ELR (cell line): ENCODE data around the gene ARL8A.
A peak's percentile ranks its signal among the peaks of the same experiment; 100 is the strongest.
"Not testable (repeated sequence)": the region's sequence is repeated elsewhere in the genome, so short reads cannot be mapped to it uniquely, and the experiment has no call there.

Source experiments
- DNase-seq: peaks from one replicate; pipeline ENCODE4 v3.0.0-alpha.2; 2015; ENCODE audit warnings: low read depth

The ARL8A gene

DNA sequence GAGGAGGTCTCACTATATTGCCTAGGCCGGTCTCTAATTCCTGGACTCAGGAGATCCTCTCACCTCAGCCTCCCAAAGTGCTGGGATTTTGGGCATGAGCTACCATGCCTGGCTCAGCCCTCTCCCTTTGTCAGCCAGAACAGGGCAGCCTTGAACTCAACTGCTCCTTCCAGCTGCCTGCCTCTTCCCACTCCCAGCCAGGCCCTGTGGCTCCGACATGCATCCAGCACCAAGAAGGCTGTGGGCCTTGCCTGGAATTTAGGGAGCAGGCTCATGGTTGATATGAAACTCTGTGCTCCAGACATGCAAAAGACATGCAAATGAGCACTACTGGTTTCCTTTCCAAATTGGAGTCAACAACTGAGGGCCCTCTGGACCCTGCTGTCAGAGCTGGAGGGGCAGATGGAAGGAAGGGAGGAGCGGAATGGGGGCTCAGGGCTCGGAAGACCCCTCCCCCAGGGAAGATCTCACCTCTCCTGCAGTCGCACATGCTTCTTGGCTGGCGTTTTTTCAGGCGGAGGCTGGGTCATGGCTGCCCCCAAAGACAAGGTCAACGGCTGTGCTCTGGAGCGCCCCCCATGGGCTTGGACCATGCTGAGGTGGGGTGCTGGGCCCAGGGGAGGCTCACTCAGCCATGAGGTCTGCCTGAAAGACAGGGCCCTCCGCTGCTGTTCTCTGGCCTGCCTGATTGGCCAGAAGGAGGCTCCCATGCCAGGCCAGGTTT, 14.4 kb upstream of the ARL8A start:
- DNase-seq: no peak

DNA sequence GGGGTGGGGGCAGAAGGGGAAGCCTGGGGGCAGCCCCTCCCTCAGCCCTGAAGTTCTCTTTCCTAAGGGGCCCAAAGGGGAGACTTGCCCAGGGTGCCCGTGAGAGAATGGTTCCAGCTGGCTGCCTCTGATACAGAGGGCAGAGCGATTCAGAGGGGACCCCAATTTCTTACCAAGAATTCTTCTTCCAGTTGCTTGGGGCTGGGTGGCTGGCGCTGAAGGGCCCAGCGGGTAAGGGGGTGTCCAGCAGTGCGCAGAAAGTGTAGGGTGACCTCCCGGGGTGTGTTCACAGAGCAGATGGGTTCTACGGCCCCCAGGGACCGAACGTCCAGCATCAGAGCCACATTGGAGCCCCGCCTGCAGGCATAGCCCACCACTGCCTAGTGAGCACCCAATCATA, 13.4 kb upstream of the ARL8A start:
- no peak for DNase-seq

DNA sequence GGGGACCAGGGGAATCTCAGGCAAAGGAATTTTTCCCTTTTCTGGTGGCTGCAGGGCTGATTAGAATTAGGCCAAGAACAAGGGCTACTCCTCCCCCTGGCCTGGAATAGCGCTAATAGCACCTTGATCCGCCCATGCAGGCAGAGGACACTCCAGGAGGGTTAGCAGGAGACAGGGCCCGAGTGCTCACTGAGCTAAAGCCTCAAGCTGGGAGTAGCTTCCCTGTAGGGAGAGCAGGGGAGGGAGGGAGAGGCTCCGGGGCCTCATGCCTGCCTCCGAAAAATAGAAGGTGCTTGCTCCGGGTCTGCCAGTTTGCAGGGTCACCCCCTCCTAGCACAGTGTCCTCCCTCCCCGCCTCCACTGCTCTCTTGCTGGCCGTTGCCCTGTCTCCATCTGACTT, 12.1 kb upstream of the ARL8A start:
- no peak for DNase-seq

DNA sequence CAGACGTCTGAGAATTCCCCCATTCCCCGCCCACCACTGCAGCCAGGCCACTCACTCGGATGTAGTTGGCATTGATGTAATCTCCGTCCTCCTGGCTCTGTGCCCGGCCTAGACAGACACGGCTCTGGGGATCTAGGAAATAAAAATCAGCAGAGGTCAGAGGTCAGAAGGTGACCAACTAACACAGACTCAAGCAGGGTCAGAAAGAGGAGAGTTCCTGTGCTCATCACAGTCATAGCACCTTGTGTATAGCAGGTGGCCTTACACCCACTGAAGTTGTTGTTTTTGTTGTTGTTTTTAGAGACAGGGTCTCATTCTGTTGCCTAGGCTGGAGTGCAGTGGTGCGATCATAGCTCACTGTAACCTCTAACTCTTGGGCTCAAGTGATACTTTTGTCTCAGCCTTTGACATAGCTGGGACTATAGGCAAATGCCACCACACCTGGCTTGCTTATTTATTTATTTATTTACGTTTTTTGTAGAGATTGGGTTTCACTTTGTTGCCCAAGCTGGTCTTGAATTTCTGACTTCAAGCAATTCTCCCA, 11.0 kb upstream of the ARL8A start:
- peak; percentile 52 for DNase-seq

DNA sequence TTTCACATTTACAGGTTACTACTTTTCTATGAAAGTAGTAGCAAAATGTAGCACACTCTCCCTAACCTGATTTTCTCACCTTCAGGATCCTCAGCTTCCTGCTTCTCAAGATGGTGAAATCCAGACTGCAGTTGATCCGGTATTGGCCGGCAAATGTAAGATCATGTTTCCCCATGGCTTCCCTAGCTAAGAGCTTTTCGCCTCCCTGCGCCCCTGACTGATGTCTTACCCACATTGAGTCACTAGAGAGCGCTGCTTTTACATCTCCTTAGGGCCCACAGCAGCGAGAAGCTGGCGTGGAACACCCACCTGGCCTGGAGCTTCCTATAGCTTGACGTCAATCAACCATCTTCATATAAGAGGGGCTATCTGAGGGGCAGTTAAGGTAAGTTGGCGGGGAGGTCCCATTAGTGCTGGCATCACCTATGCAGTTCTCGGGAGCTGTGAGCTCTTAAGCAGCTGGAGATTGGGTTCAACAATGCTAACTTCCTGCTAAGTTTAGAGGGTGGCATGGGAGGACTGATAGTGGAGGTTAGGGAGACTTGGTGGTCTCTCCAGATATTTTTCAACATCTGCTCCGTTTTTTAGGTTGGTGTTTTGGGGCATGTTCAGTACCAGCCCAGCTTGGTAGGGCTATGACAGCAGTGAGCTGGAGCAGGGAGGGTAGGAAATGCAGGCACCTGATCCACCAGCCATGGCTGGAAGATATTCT, 10.4 kb upstream of the ARL8A start:
- DNase-seq: peak; percentile 71

DNA sequence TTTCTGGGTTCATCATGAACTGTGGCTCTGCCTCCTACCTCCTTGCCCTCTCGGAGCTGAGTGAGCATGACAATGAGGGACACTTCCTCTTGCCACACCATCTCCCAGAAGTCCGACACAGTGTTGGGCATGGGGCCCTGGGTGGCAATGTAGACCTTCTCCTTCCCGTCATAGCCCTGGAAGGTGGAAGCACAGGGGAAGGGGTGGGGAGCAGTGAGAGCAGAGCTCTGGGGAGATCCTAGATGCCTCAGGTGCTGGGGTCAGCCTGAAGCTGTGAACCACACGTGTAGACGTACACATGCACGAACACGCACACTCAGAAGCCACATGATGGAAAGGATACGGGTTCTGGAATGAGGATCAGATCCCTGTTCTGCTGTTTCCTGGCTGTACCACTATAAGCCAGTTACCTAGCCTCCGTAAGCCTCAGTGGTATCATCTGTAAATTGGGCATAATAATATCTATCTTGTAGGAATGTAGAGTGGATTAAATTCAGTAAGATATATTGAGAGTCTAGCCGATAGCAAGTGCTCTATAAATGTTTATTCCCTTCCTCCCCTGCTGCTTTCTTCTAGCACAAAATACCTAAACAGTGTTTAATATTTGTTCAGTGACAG, 9.7 kb upstream of the ARL8A start:
- no peak for DNase-seq

DNA sequence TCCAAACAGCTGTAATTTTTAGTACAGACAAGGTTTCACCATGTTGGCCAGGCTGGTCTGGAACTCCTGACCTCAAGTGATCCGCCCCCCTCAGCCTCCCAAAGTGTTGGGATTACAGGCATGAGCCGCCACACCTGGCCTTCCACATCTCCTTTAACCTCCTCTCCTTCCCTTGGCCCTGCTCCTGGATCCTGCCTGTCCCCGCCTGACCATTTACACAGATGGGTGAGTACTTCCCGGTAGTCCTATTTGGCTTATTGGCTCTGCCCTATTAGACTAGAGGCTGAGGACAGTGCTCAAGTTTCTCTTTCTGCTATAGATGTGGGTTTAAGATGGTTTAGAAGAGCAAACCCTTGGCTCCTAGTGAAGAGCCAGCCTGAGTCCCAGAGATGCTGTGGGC, 8.7 kb upstream of the ARL8A start:
- DNase-seq: no peak

DNA sequence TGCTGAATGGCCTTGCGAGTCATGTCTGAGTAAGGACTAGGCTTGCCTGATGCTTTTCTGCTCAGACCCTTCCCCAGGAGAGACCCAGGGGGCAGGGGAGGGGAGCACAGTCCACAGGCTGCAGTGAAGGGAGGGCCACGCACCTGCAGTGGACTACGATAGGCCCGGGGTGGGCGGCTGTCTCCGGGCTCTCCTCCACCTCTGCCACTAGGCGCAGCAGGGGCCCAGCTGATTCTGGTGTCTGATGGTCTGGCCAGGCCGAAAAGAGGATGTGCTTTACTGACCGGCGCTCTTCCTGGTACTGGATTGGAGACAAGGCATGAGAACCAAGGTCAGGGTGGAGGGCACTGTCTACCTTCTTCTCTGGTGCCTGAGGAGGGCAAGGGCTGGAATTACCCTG, 7.9 kb upstream of the ARL8A start:
- DNase-seq: no peak

DNA sequence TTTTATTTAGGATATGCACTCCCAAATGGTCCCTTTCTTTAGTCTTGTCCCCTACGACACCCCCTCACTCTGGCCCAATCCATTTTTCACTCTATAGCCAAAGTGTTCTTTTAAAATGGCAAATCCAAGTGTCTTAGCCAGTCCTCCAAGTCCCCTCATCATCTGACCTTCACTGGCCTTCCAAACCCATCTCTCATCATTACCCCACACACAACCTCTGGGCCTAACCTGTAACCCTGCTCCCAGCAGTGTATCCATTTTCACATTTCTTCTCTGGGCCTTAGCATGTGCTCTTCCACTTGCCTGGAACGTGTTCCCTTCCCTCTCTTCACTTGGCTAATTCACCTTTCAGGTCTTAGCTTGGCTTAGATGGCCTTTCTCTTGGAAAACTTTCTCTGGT, 6.5 kb upstream of the ARL8A start:
- DNase-seq: no peak

DNA sequence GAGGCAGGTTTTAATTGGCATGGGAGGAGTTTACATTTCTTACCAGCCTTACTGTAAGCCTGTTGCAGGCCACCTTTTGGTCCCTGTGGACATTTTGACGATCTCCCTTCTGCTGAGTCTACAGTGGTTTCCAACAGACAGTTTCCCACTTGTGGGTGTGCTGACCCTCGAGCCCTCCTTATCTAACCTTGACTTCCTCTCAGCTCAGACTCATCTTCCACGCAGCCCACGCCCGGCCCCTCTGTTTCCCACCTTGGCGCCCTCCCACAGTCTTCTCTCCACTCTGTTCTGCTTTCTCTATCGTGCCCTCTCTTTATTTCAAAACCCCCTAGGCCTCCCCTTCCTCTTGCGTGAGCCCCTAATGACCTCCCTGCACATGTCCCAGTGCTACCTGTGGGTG, 6.1 kb upstream of the ARL8A start:
- no peak for DNase-seq

DNA sequence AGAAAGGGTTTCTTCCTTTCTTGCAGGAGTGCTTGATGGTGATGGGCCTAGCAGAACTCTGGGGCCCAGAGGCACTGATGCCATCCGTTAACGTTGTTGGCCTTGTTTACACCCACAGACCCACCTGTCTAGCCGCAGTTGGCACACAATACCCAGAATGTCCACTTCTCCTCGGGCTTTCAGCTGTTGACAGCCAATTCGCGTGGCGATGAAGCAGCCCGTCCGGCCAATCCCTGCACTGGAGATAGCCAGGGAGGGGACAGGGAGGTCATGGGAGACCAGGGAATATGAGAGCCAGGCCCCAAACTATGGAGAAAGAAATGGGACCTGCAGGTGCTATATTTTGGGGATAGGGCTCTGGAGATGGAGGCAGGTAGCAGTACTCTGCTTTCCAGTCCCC, 5.7 kb upstream of the ARL8A start:
- no peak for DNase-seq

DNA sequence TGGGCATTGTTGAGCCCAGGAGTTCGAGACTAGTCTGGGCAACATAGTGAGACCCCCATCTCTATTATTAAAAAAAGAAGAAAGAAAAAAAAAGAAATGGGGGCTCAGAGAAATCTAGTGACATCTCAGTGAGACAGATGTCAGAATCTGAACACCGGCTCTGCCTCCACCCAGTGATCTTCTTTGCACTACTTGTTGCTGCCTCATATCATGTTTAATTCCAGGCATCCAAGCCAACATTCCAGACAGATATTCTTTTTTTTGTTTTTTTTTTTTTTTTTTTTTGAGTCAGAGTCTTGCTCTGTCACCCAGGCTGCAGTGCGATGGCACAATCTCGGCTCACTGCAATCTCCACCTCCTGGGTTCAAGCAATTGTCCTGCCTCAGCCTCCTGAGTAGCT, 5.0 kb upstream of the ARL8A start:
- DNase-seq: no peak

DNA sequence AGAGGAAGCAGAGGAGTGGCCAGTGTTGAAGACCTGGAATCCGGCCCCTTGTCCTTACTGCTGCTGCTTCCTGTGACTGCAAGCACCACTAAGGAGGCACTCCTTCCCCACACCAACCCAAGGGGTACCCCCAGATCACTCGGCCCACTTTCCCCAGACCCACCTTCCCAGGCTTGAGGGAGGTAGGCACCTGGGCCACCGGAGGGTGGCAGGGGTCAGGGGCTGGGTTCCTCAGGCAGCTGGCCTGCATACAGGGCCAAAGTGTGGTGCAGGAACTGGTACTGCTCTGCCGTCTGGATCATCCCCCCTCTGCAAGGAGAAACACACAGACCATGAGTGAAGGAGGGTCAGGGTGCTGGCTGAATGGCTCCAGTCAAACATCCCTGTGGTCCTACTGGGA, 3.9 kb upstream of the ARL8A start:
- DNase-seq: no peak

DNA sequence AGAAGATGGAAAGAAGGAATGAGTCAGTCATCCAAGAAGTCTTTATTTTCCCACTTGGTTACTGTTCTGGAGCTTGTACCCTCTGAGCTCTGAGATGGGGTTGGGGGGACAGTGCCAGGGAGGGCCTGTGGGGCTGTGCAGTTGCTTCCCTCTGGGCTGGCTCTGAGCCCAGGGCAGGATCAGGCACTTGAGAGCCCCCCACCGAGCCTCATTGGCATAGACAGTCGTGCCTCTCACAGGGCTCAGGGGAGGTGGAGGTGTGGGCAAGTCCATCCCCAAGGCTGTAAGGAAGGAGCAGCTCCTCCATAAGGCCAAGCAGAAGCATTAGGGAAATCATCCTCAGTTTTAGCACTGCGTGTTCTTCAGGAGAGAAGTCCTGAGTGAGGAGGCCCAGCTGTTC, 2.5 kb upstream of the ARL8A start:
- no peak for DNase-seq

DNA sequence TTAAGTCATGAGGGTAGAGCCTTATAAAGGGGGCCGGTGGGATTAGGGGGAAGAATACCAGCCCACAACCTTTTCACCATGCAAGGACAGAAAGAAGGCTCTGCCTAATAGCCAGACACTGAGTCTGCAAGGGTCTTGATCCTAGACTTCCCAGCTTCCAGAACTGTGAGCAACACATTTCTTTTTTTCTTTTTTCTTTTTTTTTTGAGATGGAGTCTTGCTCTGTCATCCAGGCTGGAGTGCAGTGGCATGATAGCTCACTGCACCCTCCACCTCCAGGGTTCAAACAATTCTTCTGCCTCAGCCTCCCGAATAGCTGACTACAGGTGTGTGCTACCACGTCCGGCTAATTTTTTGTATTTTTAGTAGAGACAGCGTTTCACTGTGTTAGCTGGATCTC, 1.7 kb upstream of the ARL8A start:
- no peak for DNase-seq

DNA sequence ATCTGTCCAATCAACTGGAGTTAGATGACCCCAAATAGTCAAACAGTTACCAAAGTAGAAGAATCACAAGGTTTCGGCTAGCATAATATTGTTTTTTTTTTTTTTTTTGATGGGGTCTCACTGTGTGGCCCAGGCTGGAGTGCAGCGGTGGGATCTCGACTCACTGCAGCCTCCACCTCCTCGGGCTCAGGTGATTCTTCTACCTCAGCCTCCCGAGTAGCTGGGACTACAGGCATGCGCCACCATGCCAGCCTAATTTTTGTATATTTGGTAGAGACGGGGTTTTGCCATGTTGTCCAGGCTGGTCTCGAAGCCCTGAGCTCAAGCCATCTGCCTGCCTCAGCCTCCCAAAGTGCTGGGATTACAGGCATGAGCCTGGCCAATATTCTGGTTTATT, 1.2 kb upstream of the ARL8A start:
- not testable (repeated sequence) for DNase-seq

DNA sequence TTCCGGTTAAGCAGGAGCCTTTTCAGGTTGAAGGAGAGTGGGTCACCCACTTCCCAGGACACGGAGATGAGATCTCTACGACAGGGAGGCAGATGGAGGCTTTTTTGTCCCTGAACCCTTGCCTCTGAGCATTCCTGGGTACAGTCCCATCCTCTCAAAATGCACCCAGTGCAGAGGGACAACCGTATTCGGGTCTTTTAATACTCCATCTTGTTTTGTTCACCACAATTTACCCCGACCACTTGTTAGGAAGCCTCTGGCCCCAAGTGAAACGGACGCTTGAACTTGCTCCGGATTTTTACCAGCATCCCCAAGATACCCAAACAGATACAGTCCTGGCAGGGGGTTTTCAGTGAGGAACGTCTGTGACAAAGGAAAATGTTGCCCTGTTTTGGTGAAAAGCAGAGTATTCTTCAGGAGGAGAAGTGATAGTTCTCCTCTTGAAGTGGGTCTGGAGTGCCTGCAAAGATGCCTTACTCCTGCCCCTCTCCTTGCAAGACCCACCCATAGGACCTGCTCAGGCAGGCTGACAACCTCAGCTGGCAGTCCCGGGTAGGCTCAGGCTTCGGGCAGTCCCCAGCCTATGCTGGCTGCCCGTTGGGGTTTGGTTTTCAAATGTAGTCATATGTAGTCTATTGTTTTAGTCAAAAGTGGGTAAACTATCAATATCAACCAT, 669 bp upstream of the ARL8A start:
- DNase-seq: peak; percentile 13

DNA sequence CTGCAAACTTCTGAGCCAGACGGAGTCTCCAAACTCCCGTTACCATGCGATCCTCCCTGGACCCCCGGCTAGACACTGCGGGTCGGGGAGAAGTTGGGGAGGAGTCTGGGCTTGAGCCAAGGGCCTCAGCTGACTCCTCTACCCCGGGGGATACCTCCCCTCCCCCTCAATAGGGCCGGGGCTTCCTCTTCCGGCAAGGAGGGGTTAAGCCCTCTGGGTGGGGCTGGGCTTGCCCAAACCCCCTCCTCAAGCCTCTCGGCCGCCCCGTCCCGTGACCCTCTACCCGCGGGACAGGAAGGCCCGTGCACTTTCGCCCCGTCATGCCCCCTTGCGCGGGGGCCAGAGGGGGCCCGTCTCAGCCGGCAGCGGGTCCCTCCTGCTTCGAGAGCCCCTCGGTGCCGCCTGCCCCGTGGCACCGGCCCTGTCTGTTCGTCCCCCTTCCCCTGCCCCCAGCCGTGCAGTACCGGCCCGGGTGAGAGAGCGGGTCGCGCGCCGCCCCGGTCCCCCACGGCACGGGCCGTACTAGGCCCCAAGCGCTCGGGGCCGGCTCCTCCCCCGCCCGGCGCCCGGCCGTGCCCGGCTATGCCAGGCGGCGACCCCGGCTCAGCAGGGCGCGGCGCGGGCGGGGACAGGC, 652 bp downstream of the ARL8A start:
- DNase-seq: peak; percentile 15

DNA sequence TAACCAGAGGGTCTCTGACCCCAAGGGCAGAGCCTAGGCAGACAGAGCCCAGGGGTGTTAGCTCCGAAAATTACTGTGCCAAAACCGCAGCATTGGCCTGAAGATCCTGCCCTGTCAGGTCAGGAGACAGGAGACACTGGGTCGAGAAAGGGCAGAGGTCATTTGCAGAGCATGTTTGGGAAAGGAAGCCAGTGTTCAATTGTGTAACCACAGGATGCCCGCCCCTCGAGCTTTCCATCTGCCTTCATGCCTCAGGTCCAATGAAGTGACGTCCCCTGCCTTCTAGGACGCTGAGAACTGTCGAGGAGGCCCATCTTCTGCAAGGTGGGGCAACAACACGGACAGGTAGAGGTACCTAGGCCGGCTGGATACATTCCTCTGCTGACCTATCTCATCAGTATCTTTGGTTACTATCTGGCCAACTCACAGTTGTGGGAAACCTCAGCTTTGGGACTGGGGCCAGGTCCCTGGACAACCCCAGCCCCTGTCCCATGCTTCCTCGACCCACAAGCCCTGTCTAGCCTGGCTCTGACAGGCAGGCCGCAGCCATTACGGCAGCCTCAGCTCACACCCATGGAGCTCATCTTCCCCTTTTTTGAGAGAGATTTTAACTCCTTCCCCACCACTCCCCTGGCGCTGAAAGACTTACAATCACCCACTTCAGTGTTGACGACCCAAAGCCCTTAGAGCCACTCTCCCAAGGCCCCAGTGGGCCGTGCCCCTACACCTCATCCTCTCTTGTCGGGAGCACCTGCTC, 1.3 kb downstream of the ARL8A start:
- DNase-seq: peak; percentile 23

DNA sequence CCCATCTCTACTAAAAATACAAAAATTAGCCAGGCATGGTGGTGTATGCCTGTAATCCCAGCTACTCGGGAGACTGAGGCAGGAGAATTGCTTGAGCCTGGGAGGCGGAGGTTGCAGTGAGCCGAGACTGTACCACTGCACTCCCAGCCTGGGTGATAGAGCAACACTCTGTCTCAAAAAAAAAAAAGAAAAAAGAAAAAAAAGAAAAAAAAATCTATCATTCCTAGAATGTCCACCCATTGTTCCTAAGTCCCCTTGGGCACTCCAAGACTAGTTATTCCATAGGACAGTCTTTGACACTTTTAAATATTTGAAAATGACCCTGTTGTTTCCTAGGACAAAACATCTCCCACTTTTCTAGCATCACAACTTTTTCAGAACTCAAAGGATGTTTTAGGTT, 3.1 kb downstream of the ARL8A start:
- not testable (repeated sequence) for DNase-seq

DNA sequence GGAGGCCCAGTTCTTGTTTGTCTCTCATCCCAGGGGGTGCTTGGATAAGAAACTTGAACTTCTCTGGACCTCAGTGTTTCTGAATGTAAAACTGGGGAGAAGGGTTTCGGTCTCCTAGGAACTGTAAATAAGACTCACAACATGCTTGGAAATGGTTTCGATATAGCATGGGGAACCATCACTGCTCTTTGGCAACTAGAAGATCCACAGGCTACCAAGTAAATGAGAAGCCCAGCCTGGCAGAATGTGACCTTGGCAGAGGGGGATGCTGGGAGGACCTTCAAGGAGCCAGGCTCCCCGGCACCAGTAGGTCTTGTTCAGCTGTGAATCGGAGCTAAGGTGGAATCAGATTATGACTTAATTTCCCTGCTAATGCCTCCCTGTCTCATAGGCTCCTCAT, 3.7 kb downstream of the ARL8A start:
- no peak for DNase-seq
